Measurements from ENCODE around the gene PHF20. TPM values are rescaled to one million over a fixed set of nuclear protein-coding genes. Genes with fewer than 3 reads are reported as not detected.
"Not testable (repeated sequence)": the region's sequence is repeated elsewhere in the genome, so short reads cannot be mapped to it uniquely, and the experiment has no call there.

Gene PHF20
- total and polyA plus RNA-seq, 2 of the 8 experiments (the other 6 are each of a cell fraction or from before 2014, with no cell fraction given) = 25.6 to 70.1 TPM

DNA sequence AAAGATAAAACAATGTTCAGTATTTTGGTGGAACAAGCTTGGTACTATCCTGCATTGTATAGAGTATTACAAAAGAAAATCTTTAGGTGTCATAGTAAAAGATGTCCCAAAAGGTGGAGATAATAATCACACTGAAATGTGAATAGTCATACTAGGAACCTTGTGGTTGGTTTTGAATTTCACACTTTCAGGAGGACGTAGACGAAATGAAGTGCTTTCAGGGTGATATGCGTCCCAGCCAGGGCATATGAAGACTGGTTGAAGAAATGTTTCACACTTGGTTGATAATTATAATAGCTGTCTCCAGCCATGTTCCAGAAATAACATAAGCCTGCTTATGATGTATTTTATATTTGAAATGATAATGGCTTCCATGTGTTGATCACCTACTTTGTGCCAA, 122.1 kb downstream of the PHF20 start (continued):
- no peak for TF ChIP-seq HDAC2 (IDR thresholded peaks at IDR 0.05; ENCODE audit: borderline replicate concordance in 1 of 2, low read depth in 2 of 2, low read length in 2 of 2)
- no peak for TF ChIP-seq ASH2L (IDR thresholded peaks at IDR 0.05; ENCODE audit: low read length)
- TF ChIP-seq BCL11A (IDR thresholded peaks at IDR 0.05; ENCODE audit: low read depth in 2 of 2, low read length in 2 of 2) = no peak
- TF ChIP-seq SP1 (IDR thresholded peaks at IDR 0.05; ENCODE audit: low read depth, low read length) = no peak
- no peak for TF ChIP-seq ZNF274 (IDR thresholded peaks at IDR 0.05; ENCODE audit: borderline replicate concordance, extremely low read depth, low read length)
- TF ChIP-seq EZH2 (IDR thresholded peaks at IDR 0.05; ENCODE audit: low read depth, low read length, severe bottlenecking) = no peak
- TF ChIP-seq CHD1 (IDR thresholded peaks at IDR 0.05; ENCODE audit: low read depth, low read length) = no peak

GRCh38 chr20:35895516-35895915, 123.7 kb downstream of the PHF20 start:
- H4K8ac ChIP-seq (ENCODE audit: extremely low read depth, insufficient read depth, low read length); H2AFZ ChIP-seq (ENCODE audit: low read length): not testable (repeated sequence)
- POLR2A ChIA-PET (ENCODE audit: partially characterized antibody) = interaction anchor here (0.6 kb wide), 1 partner anchor 162 kb away, joined by 4 read pairs; no protein-coding TSS in a partner anchor

More at GRCh38 chr20:35895516-35895915, 123.7 kb downstream of the PHF20 start:
- H3K23me2 ChIP-seq (ENCODE audit: low read depth, low read length); H3K14ac ChIP-seq (ENCODE audit: insufficient read length); H2AK5ac ChIP-seq (ENCODE audit: low read depth, low read length); H3K4me3 ChIP-seq (ENCODE audit: extremely low read depth in 1 of 4, insufficient read depth in 2 of 4, low read depth in 3 of 4, low read length in 4 of 4); H3K23ac ChIP-seq (ENCODE audit: insufficient read length); H4K91ac ChIP-seq (replicated peaks; ENCODE audit: insufficient read length, low read length); H2BK15ac ChIP-seq (ENCODE audit: low read length); H2BK5ac ChIP-seq (ENCODE audit: low read depth, low read length); H4K5ac ChIP-seq (ENCODE audit: insufficient read length, low read depth, low read length); H3K4ac ChIP-seq (replicated peaks; ENCODE audit: insufficient read length, low read depth, low read length); H3K56ac ChIP-seq (replicated peaks; ENCODE audit: insufficient read length, low read depth, low read length); CTCF ChIA-PET (ENCODE audit: partially characterized antibody); H2BK20ac ChIP-seq (ENCODE audit: low read length); H3K27me3 ChIP-seq (replicated peaks in 1 of 4; ENCODE audit: control insufficient read depth in 3 of 4, extremely low read depth in 1 of 4, insufficient read depth in 3 of 4, low read length in 3 of 4); H3K18ac ChIP-seq (ENCODE audit: extremely low read depth, low read length); DNase-seq (ENCODE audit: low read depth in 1 of 2, low spot score in 2 of 2); H3K4me1 ChIP-seq (replicated peaks in 1 of 4; ENCODE audit: control insufficient read depth in 3 of 4, insufficient read depth in 4 of 4, low read length in 3 of 4); H3K79me1 ChIP-seq (ENCODE audit: low read depth, low read length); H3K9me3 ChIP-seq (ENCODE audit: insufficient read depth in 2 of 2, low read depth in 1 of 2, low read length in 1 of 2); FAIRE-seq; H3K36me3 ChIP-seq (ENCODE audit: control insufficient read depth in 2 of 4, insufficient read depth in 4 of 4, low read length in 3 of 4); H3K79me2 ChIP-seq (ENCODE audit: control insufficient read depth in 1 of 2, insufficient read depth in 2 of 2, low read length in 2 of 2); H2BK120ac ChIP-seq (replicated peaks; ENCODE audit: low read depth, low read length); H3K9ac ChIP-seq (replicated peaks in 1 of 4; ENCODE audit: extremely low read depth in 1 of 4, low read depth in 3 of 4, low read length in 3 of 4); H3K4me2 ChIP-seq (ENCODE audit: insufficient read depth in 1 of 2, low read depth in 2 of 2, low read length in 2 of 2); H3K27ac ChIP-seq (ENCODE audit: low read depth, low read length); H2BK12ac ChIP-seq (ENCODE audit: low read depth, low read length); H4K20me1 ChIP-seq (replicated peaks in 1 of 2; ENCODE audit: control insufficient read depth in 1 of 2, insufficient read depth in 2 of 2, low read length in 2 of 2): not testable (repeated sequence)
- WGBS, 2 experiments (ENCODE audit: extremely low coverage in 1 of 2, insufficient coverage in 1 of 2, insufficient read length in 1 of 2, insufficient replicate concordance in 2 of 2, low coverage in 1 of 2, low lambda C conversion rate in 2 of 2, missing lambda C conversion rate in 1 of 2) = 93% methylated on average over 7 of the region's 7 CpGs; no CpG with 5 or more reads in 1 of the 2 experiments
